Endothelial cell (in vitro differentiated cells): ENCODE measurements around the gene BANP. TPM values are rescaled to one million over a fixed set of nuclear protein-coding genes. Genes with fewer than 3 reads are reported as not detected.

Experiments used
- DNase-seq: peaks from one replicate; pipeline ENCODE4 v3.0.0; 2021; ENCODE audit warnings: low spot score
- H3K27ac Mint-ChIP-seq: one replicate; pipeline ENCODE4 v1.8.0; 2021; ENCODE audit warnings: mixed read lengths, inconsistent platforms; ENCODE audit not compliant: unreplicated experiment
- H3K27me3 Mint-ChIP-seq: one replicate; pipeline ENCODE4 v1.8.0; 2021; ENCODE audit warnings: mild to moderate bottlenecking, moderate library complexity, mixed read lengths, inconsistent platforms; ENCODE audit not compliant: unreplicated experiment
- H3K36me3 Mint-ChIP-seq: one replicate; pipeline ENCODE4 v1.8.0; 2021; ENCODE audit warnings: mild to moderate bottlenecking, low read depth, mixed read lengths, inconsistent platforms; ENCODE audit not compliant: unreplicated experiment
- H3K4me1 Mint-ChIP-seq: one replicate; pipeline ENCODE4 v1.8.0; 2021; ENCODE audit warnings: mild to moderate bottlenecking, mixed read lengths, inconsistent platforms; ENCODE audit not compliant: unreplicated experiment
- H3K4me3 Mint-ChIP-seq: one replicate; pipeline ENCODE4 v1.8.0; 2021; ENCODE audit warnings: mild to moderate bottlenecking, mixed read lengths, inconsistent platforms; ENCODE audit not compliant: unreplicated experiment
- H3K9me3 Mint-ChIP-seq: one replicate; pipeline ENCODE4 v1.8.0; 2021; ENCODE audit warnings: mixed read lengths, inconsistent platforms; ENCODE audit not compliant: unreplicated experiment
- CTCF ChIP-seq: fragments of 200-600 bp; sonication (generic); IDR thresholded peaks from one replicate; pipeline ENCODE4 v1.5.0; 2021; ENCODE audit warnings: antibody characterized with exemption; ENCODE audit not compliant: unreplicated experiment
- total RNA-seq: library from RNA; stranded (reverse); fragmentation: NEBNext Ultra II Directional; extraction: Animal tissue kit (Norgen Biotek cat#: 25700); gene quantifications from one replicate; pipeline ENCODE4 v1.2.1, GENCODE V29; 2021; ENCODE audit not compliant: unreplicated experiment

BANP gene
- total RNA-seq, 1 donor from 2014 or later = 33.3 TPM

DNA sequence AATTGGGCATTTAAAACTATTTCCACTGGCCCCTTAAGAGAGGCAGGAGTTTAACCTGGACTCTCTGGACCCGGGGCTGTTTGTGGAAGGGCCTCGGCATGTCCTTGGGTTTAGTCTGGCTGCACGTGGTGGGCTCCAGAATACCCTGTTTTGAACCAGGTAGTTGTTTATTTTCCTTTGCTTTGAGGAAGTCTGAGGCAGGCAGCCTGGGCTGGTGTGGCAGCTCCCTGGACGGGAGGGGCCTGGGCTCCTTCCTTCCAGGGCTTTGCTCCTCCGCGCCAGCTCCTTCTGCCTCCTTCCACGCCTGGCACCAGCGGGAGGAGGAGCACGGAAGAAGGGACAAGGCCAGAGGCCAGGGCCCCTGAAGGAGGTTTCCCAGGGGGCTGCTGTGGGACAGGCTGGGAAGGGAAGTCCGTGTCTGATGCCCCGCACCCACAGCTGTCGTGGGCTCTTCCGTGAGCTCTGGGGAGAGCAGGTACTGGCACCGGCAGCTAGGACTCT, 15.5 kb downstream of the BANP start:
- peaks cover 4% of the 10 kb centered on the region for H3K27me3 Mint-ChIP-seq
- no peak overlapping the region for H3K4me3 Mint-ChIP-seq
- peaks cover 35% of the 10 kb centered on the region for H3K4me1 Mint-ChIP-seq
- DNase-seq = peak; percentile 44
- peaks cover 15% of the 10 kb centered on the region for H3K36me3 Mint-ChIP-seq
- no peaks in the 10 kb centered on the region for H3K9me3 Mint-ChIP-seq
- TF ChIP-seq CTCF = no peak
- H3K27ac Mint-ChIP-seq = peak overlapping the region; percentile 42

DNA sequence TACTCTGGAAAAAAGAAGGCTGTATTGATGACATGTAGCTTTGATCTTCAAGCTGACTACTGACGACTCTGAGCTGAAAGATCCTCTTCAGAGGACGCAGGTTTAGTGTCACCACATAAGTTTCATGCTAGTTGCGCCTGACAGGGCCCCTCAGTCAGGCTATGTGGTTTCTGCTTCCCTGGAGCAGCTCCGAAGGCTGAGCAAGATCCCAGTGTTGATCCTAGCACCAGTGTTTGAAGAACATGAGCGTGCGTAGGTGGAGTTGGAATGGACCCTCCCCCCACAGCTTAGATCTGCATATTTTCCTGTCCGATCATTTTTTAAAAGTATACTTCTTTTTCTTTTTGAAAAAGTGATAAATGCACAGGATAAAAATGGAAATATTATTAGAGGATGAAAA, 17.3 kb downstream of the BANP start:
- H3K27ac Mint-ChIP-seq = no peak overlapping the region
- H3K4me3 Mint-ChIP-seq = no peak overlapping the region
- H3K27me3 Mint-ChIP-seq = peaks cover 3% of the 10 kb centered on the region
- H3K36me3 Mint-ChIP-seq = peaks cover 26% of the 10 kb centered on the region
- peaks cover 29% of the 10 kb centered on the region for H3K4me1 Mint-ChIP-seq
- no peak for DNase-seq
- no peaks in the 10 kb centered on the region for H3K9me3 Mint-ChIP-seq
- TF ChIP-seq CTCF = no peak

DNA sequence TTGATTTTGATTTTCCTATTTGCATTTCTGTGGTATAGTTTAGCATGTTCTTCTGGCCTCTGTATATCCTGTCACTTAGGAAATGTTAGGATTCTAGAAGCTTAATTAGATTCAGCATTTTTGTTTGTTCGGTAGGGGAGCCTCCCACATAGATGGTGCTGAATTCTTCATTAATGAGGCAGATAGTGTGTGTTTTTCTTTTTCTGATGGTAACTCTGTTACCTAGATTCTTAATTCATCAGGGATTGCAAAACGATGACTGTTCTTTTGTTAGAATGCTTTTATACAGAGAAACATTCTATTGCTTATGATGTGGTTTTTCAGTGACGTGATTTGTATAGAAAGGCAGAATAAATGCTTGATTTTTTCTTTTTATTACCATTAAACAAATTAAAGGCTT, 19.0 kb downstream of the BANP start:
- peak overlapping the region; percentile 18 for H3K4me3 Mint-ChIP-seq
- peaks cover 1% of the 10 kb centered on the region for H3K27me3 Mint-ChIP-seq
- DNase-seq = no peak
- H3K27ac Mint-ChIP-seq = no peak overlapping the region
- peaks cover 18% of the 10 kb centered on the region for H3K4me1 Mint-ChIP-seq
- no peak for TF ChIP-seq CTCF
- H3K9me3 Mint-ChIP-seq = no peaks in the 10 kb centered on the region
- H3K36me3 Mint-ChIP-seq = peaks cover 32% of the 10 kb centered on the region

DNA sequence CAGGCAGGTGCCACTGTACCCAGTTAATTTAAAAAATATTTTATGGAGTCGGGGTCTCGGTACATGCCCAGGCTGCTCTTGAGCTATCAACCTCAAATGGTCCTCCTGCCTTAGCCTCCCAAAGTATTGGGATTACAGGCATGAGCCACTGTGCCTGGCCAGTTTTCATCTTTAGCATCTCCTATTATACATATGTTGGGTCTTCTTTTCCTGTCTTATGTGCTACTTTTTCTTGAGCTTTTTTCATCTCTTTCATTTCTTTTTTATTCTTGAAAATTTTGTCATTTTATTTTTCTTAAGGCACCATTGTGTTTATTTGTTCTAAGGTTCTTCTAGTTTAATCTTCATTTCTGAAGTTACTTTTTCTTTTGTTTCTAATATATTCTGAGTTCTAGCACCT, 20.7 kb downstream of the BANP start:
- H3K27ac Mint-ChIP-seq = no peak overlapping the region
- no peak for TF ChIP-seq CTCF
- DNase-seq = no peak
- H3K4me3 Mint-ChIP-seq = peak overlapping the region; percentile 0
- H3K4me1 Mint-ChIP-seq = peaks cover 5% of the 10 kb centered on the region
- H3K36me3 Mint-ChIP-seq = peaks cover 36% of the 10 kb centered on the region
- H3K27me3 Mint-ChIP-seq = peaks cover 1% of the 10 kb centered on the region
- no peaks in the 10 kb centered on the region for H3K9me3 Mint-ChIP-seq

DNA sequence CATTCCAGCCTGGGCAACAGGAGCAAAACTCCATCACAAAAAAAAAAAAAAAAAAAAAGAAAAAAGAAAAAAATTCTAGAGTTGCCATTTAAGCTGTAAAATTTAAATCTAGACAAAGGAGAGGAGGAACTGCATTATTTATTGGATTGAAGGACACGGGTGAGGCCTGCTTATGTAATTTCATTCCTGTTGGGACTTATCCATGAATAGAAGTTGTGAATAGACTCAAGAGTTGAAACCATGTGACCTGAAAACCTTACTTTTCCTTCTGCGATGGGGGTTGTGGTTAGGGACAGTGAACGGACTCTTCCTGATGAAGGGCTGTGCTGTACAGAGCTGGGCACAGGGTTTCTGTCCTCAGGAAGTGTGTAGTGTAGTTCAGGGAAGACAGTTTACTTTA, 22.5 kb downstream of the BANP start:
- Mint-ChIP-seq H3K4me3 (no peak overlapping the region), H3K4me1 (peaks cover 5% of the 10 kb centered on the region), H3K9me3 (no peaks in the 10 kb centered on the region), H3K27me3 (peaks cover 1% of the 10 kb centered on the region), H3K36me3 (peaks cover 37% of the 10 kb centered on the region), H3K27ac (no peak overlapping the region)
- DNase-seq = no peak
- no peak for TF ChIP-seq CTCF
